GM18870 (cell line): ENCODE measurements around the gene VSTM4.

ENCODE experiments used
- ATAC-seq: cut with Tn5 transposase; IDR thresholded peaks from one replicate; pipeline ENCODE4 v1.9.1; 2021; ENCODE audit warnings: moderate library complexity; ENCODE audit not compliant: unreplicated experiment

The VSTM4 gene

GRCh38 chr10:49052069-49052468 is 63.3 kb downstream of the VSTM4 start:
- no peak for ATAC-seq

- no peak for ATAC-seq
Observed at GRCh38 chr10:49050906-49051305, 64.4 kb downstream of the VSTM4 start.

GRCh38 chr10:49050366-49050765 is 65.0 kb downstream of the VSTM4 start:
- no peak for ATAC-seq

GRCh38 chr10:49049660-49050059 is 65.7 kb downstream of the VSTM4 start:
- no peak for ATAC-seq

- ATAC-seq = no peak
Observed at GRCh38 chr10:49047128-49047639, 68.1 kb downstream of the VSTM4 start.

- no peak for ATAC-seq
Observed at GRCh38 chr10:49044293-49045193, 70.8 kb downstream of the VSTM4 start.

- no peak for ATAC-seq
Observed at GRCh38 chr10:49040601-49041000, 74.7 kb downstream of the VSTM4 start.

- ATAC-seq = no peak
Observed at GRCh38 chr10:49039409-49039808, 75.9 kb downstream of the VSTM4 start.

GRCh38 chr10:49038711-49039110 is 76.6 kb downstream of the VSTM4 start:
- no peak for ATAC-seq

GRCh38 chr10:49037187-49037586 is 78.1 kb downstream of the VSTM4 start:
- no peak for ATAC-seq

- ATAC-seq = no peak
Observed at GRCh38 chr10:49036638-49037037, 78.7 kb downstream of the VSTM4 start.

GRCh38 chr10:49035920-49036319 is 79.4 kb downstream of the VSTM4 start:
- no peak for ATAC-seq

- no peak for ATAC-seq
Observed at GRCh38 chr10:49034925-49035324, 80.4 kb downstream of the VSTM4 start.

GRCh38 chr10:49033939-49034338 is 81.4 kb downstream of the VSTM4 start:
- no peak for ATAC-seq

GRCh38 chr10:49029666-49030065 is 85.7 kb downstream of the VSTM4 start:
- no peak for ATAC-seq

- ATAC-seq = no peak
Observed at GRCh38 chr10:49028639-49029038, 86.7 kb downstream of the VSTM4 start.

- ATAC-seq = no peak
Observed at GRCh38 chr10:49025347-49025983, 89.9 kb downstream of the VSTM4 start.

- no peak for ATAC-seq
Observed at GRCh38 chr10:49024484-49024883, 90.8 kb downstream of the VSTM4 start.

- ATAC-seq = no peak
Observed at GRCh38 chr10:49023752-49024151, 91.6 kb downstream of the VSTM4 start.

- ATAC-seq = no peak
Observed at GRCh38 chr10:49023071-49023470, 92.3 kb downstream of the VSTM4 start.

GRCh38 chr10:49021685-49022084 is 93.6 kb downstream of the VSTM4 start:
- no peak for ATAC-seq

GRCh38 chr10:49015700-49016099 is 99.6 kb downstream of the VSTM4 start:
- no peak for ATAC-seq
